Bronchial epithelial cell (primary cell): Measurements from ENCODE around the gene MICAL2. TPM values are rescaled to one million over a fixed set of nuclear protein-coding genes. Genes with fewer than 3 reads are reported as not detected.

ENCODE experiments used
- DNase-seq: peaks from one replicate; pipeline ENCODE4 v3.0.0-alpha.2; 2010; ENCODE audit warnings: low read depth
- FAIRE-seq: peaks from 2 replicates; lab custom pipeline; 2011; peaks lifted over from hg19 to GRCh38; lab: Jason Lieb, UNC
- H3K27me3 ChIP-seq: 2 replicates; pipeline ENCODE4 v1.5.1; 2011; ENCODE audit warnings: low read length; ENCODE audit not compliant: control insufficient read depth, insufficient read depth
- H3K36me3 ChIP-seq: 2 replicates; pipeline ENCODE4 v1.5.1; 2011; ENCODE audit warnings: low read length; ENCODE audit not compliant: control insufficient read depth, insufficient read depth
- H3K4me3 ChIP-seq: 2 replicates; pipeline ENCODE4 v1.5.1; 2011; ENCODE audit warnings: mild to moderate bottlenecking, low read depth, low read length, control low read depth
- CTCF ChIP-seq: IDR thresholded peaks from 2 replicates; pipeline ENCODE4 v1.5.1; 2011; ENCODE audit warnings: mild to moderate bottlenecking, moderate library complexity, low read length, control low read depth, inconsistent platforms; ENCODE audit not compliant: insufficient read depth, severe bottlenecking
- total RNA-seq: library from RNA; depleted of rRNA; stranded (reverse); fragments of >200 nt; gene quantifications from 2 replicates; pipeline ENCODE4 v1.2.1, GENCODE V29; 2014

Gene MICAL2
- total RNA-seq, 1 donor from 2014 or later: 75.0 TPM

DNA sequence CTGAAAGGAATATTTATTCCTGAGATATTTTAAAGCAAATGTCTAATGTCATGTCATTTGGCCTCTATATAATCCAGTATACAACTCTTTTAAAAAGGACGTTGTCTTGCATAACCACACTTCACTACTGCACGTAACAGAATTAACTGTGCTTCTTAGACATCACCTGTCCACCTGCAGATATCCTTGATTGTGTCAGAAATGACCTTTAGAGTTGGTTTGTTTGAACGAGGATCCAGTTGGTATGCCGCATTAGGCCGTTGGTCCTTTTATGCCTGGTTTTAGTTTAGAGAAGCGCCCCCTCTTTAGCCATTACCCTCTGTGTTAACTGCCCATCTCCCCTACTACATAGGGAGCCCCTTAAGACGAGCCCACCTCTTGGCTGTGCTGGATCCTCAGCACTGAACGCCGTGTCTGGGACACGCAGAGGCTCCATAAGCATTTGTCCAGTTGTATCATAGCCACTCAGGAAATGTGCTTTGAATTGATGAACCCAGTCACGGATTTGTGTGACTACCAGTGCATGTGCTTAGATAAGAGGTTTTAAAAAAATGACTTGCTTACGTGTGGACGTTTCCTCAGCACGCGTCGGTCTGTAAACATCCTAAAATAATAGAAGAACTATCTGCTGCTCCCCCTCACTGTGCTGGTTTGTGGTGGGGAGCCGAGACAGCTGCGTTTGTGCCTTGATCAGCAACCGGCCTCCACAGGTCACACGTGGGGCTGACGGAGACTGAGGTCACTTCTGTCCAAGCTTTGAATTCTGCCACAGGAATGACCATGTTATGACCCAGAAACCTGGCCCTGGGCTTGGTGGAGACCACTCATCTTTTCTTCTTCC, 4.0 kb downstream of the MICAL2 start:
- Histone ChIP-seq H3K27me3 (no peaks in the 10 kb centered on the region), H3K36me3 (peaks cover 6% of the 10 kb centered on the region), H3K4me3 (no peak overlapping the region)
- FAIRE-seq (no peak), DNase-seq (no peak)
- no peak for TF ChIP-seq CTCF

GRCh38 chr11:12116425-12117032, 6.1 kb downstream of the MICAL2 start:
- Histone ChIP-seq H3K27me3 (no peaks in the 10 kb centered on the region), H3K4me3 (no peak overlapping the region), H3K36me3 (peaks cover 8% of the 10 kb centered on the region)
- no peak for TF ChIP-seq CTCF
- DNase-seq: no peak
- FAIRE-seq: no peak

DNA sequence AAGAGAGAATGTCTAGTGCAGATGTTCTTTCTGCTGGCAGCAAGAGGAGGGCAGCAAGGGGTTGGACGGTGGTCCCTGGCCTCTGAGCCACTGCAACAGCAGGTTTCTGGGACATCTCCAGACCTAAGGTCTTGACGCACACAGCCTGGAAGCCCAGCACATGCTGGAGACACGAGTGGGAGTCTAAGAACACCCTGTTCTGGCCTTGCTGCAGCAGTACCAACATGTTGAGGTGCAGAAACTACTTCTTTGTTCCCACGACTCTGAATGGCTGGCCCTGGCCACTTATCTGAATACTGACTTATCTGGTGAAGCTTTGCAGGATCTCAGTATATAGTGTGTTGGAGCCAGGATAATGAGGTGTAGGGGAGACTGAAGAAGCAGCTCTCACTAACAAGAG, 6.8 kb downstream of the MICAL2 start:
- DNase-seq (no peak), FAIRE-seq (no peak)
- Histone ChIP-seq H3K4me3 (no peak overlapping the region), H3K36me3 (peaks cover 8% of the 10 kb centered on the region), H3K27me3 (no peaks in the 10 kb centered on the region)
- no peak for TF ChIP-seq CTCF

DNA sequence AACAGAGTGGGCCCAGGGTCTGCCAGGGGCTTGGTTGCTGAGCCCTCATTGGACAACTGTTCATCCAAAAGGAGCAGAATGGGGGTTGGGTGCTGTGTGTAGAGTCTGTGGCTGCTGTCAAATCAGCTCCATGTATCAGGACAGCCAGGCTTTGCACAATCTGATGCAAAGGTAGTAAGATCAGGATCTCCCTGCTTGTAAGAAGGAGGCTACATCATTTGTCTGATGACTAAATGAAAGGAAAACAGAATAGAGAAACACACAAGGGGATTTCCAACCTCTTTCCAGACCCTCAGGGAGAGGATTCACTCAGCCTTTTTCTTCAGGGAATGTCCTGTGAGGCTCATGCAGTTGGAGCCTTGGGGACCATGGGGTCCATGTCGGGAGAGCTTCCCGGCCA, 7.2 kb downstream of the MICAL2 start:
- H3K4me3 ChIP-seq: no peak overlapping the region
- FAIRE-seq (no peak), DNase-seq (peak; percentile 35)
- no peak for TF ChIP-seq CTCF
- H3K27me3 ChIP-seq: no peaks in the 10 kb centered on the region
- peaks cover 8% of the 10 kb centered on the region for H3K36me3 ChIP-seq

DNA sequence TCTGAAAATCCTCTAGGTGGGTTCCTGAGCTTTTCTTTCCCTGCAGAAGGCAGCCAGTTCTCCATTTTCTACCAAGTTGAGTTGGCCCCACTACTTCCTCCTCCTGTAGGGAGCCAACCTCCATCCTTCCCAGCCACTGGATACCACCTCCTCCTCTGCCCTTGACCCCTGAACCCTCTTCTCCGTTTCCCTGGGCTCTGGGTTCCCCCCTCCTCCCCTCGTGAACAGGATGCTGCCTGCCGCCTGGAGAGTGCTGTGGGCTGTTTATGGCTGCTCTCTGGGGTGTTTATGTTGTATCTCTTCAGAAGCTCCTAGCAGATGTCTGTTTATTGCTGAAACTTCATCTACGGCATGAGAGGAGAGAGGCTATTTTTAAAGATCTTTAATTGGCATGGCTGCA, 8.6 kb downstream of the MICAL2 start:
- no peak for TF ChIP-seq CTCF
- no peak for FAIRE-seq
- Histone ChIP-seq H3K27me3 (no peaks in the 10 kb centered on the region), H3K4me3 (no peak overlapping the region), H3K36me3 (peaks cover 6% of the 10 kb centered on the region)
- no peak for DNase-seq
